Gastrocnemius medialis (tissue), 4 donors: ENCODE data around the gene TYW1B.
"Not testable (repeated sequence)": the region's sequence is repeated elsewhere in the genome, so short reads cannot be mapped to it uniquely, and the experiment has no call there.

Source experiments
- POLR2A ChIP-seq, 2 donors: fragments of 450-650 bp; IDR thresholded peaks; one replicate each; pipeline ENCODE4 v1.6.1; 2017; ENCODE audit warnings: antibody characterized with exemption in 2 of 2, mild to moderate bottlenecking in 2 of 2, moderate library complexity in 2 of 2
- TF ChIP-seq, protein P1 (sequence below), 5 experiments: fragments of 450-650 bp in 3 of 5; fragments of 200-600 bp in 2 of 5; sonication (generic) in 2 of 5; IDR thresholded peaks in 4 of 5; conservative IDR thresholded peaks in 1 of 5; 1 replicate in 4 of 5; 2 replicates in 1 of 5; pipeline ENCODE4 v1.5.1; 2016 to 2019; ENCODE audit warnings: antibody characterized with exemption in 5 of 5, mild to moderate bottlenecking in 3 of 5, moderate library complexity in 3 of 5

DNA sequence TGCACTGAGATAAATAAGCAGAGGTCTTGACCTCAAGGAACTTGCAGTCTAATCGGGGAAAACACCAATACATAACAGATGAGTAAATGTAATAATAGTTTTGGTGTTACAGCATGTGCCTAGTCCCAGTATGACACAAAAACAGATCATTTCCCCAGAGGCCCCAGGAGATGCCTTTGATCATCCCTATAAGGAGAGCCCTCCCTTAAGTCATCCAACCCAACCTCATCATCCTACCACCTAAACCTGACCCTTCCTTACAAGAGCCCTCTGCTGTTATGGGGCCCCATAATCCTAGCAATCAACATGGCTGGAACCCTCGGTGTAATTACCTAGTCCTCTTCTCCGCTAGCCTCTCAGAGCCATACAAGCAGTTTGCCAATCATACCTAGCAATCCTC lies 116.1 kb downstream of the TYW1B start:
- not testable (repeated sequence) for TF ChIP-seq POLR2A (IDR thresholded peaks at IDR 0.05)
- TF ChIP-seq, protein P1, sequence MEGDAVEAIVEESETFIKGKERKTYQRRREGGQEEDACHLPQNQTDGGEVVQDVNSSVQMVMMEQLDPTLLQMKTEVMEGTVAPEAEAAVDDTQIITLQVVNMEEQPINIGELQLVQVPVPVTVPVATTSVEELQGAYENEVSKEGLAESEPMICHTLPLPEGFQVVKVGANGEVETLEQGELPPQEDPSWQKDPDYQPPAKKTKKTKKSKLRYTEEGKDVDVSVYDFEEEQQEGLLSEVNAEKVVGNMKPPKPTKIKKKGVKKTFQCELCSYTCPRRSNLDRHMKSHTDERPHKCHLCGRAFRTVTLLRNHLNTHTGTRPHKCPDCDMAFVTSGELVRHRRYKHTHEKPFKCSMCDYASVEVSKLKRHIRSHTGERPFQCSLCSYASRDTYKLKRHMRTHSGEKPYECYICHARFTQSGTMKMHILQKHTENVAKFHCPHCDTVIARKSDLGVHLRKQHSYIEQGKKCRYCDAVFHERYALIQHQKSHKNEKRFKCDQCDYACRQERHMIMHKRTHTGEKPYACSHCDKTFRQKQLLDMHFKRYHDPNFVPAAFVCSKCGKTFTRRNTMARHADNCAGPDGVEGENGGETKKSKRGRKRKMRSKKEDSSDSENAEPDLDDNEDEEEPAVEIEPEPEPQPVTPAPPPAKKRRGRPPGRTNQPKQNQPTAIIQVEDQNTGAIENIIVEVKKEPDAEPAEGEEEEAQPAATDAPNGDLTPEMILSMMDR (IDR thresholded peaks at IDR 0.05 in 4 of 5, conservative IDR thresholded peaks at IDR 0.05 in 1 of 5): not testable (repeated sequence)
